GM15510 (cell line): ENCODE data around the gene PRODH.

Source experiments
- POLR2A ChIP-seq: IDR thresholded peaks from 3 replicates; pipeline ENCODE4 v1.6.1; 2011; ENCODE audit warnings: borderline replicate concordance; ENCODE audit not compliant: insufficient read length; ENCODE audit errors: extremely low read depth

Gene PRODH

DNA sequence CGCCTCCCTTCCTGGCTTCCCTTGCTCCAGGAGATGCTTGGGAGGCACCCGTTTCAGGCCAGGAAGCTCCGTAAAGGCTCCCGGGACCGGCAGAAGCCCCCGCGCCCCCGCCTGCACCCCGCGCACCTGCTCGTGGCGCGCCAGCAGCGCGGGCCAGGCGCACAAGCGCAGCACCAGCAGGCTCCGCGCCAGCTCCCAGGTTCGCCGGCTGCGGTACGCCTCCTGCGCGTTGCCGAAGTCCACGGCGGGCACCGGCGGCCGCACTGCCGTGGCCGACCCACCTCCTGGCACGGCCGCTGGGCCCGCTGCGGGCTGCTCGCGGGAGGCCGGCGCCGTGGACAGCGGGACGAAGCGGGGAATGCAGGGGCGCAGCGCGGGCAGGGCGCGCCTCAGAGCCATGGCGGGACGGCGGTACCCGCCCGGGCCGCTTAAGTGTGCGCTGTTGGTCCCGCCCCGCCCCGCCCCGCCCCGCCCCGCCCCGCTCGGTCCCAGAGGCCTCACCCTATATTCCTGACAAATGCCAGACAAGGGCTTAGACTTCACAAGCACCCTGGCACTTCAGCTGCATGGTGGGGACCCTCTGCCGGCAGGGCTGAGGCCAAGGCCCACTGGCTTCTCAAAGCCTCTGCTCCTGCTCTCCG is at the start of gene PRODH:
TSS of gene PRODH (minus strand) at position 405 of the 641 bp plus-strand sequence. CDS start at position 399, 6 bp downstream.
- TF ChIP-seq POLR2A = no peak

DNA sequence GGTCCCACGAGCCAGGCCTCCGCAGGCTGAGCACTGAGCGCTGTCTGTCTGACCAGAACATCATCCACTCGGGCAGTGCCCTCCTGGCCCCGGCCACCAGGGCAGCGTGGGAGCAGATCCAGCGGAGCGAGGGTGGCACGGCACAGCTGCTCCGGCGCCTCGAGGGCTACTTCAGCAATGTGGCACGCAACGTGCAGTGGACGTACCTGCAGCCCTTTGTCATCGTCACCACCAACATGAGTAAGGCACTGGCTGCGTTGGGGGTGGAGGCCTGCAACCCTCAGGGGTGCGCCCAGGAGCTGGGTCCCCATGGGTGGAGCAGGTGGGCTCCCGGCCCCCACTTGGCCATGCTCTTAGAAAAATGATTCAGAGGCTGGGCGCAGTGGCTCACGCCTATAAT is 49.7 kb upstream of the PRODH start:
- TF ChIP-seq POLR2A = no peak

DNA sequence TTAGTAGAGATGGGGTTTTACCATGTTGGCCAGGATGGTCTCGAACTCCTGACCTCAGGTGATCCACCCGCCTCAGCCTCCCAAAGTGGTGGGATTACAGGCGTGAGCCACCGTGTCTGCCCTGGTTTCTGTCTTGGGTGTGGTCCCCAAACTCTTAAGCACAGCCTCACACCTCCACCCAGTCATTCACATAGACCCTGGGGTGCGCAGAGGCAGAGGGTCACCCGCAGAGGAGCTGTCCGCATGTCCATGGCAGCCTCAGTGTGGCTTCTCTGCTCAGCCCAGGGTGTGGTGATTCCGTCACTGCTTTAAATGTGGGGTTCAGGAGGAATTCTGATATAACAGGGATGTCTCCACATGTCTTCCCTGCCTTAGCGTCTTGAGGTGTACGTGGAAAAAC is 48.5 kb upstream of the PRODH start:
- no peak for TF ChIP-seq POLR2A

DNA sequence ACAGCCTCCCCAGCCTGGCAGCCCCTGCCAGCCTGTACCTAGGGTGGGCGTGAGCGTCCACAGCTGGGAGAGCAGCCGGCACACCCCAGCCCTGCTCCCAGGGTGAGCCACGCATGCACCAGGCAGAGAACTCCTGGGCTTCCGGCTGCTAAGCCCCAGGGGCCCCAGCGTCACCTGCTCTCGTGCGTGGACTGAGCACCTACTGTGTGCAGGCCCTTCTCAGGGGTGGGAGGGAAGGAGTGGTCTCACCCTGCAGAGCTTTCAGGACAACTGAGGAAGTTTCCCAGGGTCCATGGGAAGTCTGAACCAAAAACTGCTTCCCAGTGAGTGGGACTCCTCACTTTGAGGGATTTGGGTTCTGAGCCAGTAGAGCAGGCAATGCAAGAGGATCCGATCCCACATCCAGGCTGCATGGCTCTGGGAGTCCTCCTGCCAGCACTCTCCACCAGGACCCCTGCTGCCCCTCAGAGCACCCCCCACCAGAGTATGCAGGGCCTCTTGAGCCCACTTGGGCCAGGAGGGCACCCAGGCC is 47.1 kb upstream of the PRODH start:
- TF ChIP-seq POLR2A = no peak

DNA sequence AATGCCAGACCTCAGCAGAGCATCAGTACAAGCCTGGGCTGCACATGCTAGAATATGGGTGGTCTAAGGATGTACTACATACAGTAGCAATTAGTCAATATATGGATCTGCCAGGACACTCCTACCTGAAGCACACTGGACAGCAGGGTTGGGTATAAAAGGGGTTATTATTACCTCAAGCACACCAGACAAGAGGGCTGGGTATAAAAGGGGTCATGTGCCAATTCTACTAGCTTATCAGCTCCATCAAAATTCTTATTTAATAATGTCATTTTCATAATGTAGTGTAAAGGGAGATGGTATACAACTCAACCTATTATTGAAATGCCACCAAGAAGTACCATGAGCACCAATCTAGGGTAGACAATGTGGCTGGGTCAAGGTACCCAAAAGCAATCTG is 44.7 kb upstream of the PRODH start:
- no peak for TF ChIP-seq POLR2A

DNA sequence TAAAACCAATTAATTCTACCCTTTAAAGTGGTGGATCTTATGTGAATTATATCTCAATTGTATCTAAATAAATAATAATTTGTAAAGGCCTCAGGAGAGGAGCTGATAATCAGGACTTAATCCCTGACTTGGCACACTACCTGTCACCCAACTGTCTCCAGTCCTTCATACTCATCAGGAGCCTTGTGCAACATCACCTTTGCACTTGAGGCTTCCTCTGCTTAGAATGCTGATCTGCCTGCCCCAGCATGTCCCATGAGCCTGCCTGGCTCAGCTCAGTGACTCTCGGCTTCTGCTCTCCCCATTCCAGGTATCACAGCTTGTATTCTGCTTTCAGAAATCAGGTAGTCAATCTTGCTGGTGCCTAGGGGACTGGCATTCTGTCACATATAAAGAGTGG is 43.9 kb upstream of the PRODH start:
- no peak for TF ChIP-seq POLR2A

DNA sequence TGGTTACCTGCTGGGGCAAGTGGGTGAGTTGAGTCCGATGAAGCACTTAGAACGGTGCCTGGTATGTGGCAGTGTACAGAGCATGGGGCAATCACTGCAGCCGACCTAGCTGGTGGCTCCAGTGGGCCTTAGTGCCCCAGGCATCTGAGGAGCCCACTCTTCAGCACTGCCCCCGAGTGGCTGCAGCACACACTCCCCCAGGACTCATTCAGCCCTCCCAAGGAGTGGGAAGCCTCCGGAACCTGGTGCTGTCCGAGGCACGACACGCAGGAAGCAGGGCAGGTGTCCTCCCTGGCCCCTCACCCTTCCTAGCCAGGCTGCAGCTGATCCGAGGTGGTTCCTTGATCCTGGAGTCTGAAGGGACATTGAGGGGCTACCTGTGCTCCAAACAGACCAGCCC is 42.4 kb upstream of the PRODH start:
- no peak for TF ChIP-seq POLR2A

DNA sequence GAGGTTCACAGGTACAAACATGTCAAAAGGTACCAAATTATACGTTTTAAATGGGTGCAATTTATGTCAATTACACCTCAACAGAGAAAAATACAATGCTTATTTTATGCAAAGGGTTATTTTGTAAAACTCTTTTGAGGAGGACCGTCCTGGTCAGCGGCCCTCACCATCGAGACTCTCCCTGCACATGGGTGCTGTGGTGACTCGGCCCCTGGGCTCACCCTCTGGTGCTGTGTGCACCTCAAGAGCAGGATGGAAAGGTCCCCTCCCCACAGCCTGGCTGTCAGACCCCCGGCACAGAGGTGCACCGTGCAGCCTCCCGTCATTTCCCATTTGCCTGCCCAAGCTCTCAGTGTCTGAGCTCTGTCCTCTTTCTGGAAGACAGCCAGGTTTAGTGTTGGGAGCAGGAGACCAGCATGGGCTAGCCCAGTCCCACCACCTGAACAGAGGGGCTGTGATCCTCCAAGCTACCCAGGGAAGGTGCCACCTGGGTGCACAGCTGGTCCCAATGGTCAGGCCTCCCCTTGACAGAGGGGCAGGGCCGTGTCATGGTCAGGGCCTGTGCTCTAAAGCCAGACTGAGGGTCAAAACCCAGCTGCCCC is 41.8 kb upstream of the PRODH start:
- TF ChIP-seq POLR2A = no peak

DNA sequence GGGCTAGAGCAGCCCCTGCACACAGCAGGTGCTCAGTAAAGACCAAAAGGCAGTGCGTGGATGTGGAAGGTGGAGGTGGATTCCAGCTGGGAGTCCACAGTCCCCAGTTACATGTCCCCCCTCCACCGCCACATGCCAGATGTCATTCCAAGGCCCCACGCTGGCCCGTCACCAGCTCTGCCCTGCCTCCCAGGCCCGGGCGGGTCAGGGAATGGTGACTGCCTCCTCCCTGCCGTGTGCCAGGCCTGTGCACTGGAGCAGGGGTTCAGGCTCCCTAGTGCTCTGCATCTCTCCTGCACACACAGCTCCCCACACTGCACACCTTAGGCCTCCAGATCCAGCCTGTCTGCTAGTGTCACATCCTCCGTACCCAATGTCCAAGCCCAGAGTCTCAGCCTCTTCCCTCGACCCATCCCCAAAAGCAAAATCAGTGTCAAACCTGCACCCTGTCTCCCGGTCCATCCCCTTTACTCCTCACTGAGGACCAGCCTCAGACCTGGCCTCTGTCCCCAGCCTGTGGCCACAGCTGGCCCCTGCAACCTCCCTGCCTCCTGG is 40.2 kb upstream of the PRODH start:
- no peak for TF ChIP-seq POLR2A

GRCh38 chr22:18975434-18976196 is 39.5 kb upstream of the PRODH start:
- TF ChIP-seq POLR2A = no peak

DNA sequence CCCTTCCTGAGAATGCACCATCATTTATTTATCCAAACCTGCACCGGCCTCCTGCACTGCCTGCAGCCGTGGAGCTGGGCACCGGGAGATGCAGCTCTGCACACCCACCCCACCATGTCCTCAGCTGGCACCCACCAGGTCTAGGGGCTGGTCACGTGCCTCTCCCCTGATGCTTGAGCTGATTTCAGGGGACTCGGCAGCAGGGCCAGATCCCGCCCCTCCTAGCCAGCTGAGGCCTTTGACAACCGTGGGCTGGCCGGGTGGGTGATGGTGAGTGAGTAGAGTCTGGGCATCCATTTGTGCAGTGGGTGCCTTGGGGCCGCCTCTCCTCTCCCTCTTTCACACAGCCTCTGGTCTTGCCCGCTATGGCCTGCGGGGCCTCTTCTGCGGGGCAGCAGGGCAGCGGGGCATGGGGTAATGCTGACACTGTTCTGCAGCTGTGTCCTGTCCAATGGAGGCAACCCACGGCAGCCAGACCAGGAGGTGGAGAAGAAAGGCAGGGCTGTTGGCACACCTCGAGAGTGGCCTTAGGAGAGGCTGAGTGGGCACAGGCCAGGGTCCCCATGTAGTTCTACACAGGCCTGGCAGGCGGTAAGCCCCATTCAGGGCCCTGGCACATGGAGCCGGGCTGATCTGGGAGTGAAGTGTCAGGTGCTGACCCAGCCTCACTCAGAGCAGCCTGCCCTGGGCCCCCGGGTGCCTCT is 38.5 kb upstream of the PRODH start:
- no peak for TF ChIP-seq POLR2A

- TF ChIP-seq POLR2A = no peak
Measured at GRCh38 chr22:18973264-18974031, 37.4 kb upstream of the PRODH start.

DNA sequence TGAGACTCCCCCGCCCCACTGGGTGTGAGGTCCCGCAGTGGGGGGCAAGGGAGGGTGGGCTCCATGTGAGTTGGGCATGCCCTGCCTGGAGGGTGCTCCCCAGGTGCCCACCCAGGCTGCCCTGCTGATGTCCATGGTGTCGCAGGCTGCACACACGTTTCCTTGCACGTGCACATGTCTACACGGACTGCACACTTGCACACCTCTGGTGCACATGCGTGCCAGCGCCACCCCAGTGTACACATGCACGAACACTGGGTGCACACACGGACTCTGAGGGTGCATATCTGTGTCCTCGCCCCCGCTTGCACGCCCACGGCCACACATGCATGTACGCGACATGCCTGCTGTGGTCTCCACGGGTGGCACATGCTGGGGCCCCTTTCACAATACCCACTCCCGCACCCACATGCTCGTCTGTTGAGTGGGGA is 35.2 kb upstream of the PRODH start:
- TF ChIP-seq POLR2A = no peak

- TF ChIP-seq POLR2A = no peak
Measured at GRCh38 chr22:18970948-18971315, 34.8 kb upstream of the PRODH start.
